Activated effector memory CD4-positive, alpha-beta T cell treated with anti-CD3 and anti-CD28 coated beads, Interleukin-2, amount 50 U/mL, for 16 hours (primary cell): ENCODE data around the gene RANBP9.
A peak's percentile ranks its signal among the peaks of the same experiment; 100 is the strongest.

Source experiments
- DNase-seq: peaks from one replicate; pipeline ENCODE4 v3.0.0-alpha.2; 2020

The RANBP9 gene

DNA sequence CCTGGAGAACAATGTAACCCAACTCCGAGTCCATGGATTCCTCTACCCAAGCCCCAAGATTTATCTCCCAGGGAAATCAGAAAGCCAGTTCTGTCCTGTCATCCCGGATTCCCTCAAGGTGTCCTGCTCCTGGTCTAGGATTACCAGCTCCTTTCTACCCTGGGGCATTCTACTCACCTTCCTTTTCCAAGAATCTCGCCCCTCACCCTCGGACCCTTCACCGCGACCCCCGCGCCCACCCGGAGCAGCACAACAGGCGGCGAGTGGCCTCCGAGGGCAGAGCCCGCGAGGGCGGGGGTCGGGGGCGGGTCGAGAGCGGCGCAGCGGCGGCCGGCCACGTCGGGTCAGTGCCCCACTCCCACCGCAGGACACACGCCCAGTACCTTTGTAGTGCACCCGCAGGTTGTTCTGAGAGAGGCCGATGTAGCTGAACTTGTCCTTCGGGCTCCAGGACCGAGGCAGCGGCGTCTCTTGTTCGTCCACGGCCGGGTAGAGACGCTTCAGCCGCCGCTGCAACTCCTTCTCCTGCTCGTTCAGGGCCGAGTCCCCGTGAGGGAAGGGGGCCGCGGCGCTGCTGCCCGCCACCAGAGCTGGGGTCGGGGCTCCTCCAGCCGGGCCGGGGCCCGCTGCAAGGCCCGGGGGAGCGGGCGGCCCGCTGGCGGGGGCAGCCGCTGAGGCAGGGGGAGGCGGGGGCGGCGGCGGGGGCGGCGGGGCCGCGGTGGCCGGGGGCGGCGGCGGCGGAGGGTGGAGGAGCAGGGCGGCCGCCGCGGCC, 897 bp downstream of the RANBP9 start:
- peak; percentile 80 for DNase-seq

DNA sequence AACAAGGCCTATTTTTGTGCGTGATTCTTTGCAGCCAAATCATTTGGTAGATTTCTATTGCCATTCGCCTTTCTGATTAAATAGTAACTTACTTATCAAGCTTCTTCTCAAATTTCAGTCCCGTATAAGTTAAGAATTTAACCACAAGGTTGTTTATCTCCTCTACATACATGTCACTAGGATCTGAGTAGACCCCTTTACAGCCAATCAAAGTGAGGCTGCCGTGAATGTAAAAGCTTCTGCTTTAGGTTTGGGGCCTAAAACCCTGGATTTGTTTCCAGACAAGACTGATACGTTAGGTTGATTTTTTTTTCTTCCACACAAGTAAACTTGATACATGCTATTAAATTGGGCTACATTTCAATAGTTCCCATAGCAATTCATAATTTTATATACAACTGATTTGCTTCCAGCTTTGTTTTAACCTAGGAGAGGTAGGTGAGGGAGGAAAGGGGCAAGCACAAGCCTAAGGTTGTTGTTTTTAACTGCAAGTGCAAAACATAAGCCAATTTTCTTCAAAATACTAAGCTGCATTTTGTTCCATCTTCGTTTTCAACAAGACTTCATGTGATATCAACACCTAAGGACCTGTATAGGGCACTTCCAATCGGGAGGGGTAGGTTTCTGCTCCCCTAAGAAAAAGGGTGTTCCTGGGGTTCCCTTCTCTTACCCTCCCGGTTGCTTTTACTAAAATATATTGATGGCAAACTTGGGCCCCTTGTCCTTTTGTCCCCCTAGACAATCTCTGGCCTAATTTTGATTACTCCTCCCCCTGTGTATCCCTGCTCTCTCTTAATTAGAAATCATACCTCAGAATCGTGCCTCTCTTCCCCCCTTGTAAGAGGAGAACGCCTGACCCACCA, 1.7 kb downstream of the RANBP9 start:
- DNase-seq = no peak

DNA sequence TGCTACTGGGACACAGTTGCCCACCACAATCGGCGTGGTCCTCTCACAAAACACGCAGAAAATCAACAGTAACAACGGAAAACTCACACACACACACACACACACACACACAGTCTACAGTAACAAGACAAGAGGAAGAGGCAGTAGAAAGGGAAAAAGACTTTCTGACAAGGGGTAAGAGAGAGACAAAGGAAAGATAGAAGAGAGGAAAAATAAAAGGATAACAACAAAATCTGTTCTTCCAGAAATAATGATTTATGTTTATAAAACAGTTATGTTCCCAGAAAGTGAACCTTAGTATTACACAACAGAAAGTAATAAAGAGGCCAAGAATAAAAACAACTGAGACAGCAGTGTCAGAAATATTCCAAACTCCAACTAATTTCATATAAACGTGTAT, 2.9 kb downstream of the RANBP9 start:
- no peak for DNase-seq

DNA sequence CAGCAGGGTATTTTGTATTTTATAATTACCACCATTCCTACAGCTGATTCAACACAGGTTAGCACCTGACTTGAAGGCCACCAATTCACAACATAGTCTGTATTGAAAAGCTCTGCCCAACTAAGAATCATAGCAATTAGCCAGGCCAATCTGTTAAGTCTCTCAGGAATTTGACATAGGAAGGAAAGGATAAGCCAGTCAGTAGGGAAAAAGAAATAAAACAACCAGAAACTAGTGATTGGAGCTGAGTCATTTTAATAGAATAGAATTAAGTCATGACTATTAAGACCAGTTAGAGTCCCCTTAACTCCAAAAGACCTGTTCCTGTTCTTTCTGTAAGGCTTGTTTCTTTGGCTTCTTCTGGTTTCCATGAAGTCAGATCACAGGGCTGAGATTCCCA, 8.1 kb downstream of the RANBP9 start:
- DNase-seq = no peak

DNA sequence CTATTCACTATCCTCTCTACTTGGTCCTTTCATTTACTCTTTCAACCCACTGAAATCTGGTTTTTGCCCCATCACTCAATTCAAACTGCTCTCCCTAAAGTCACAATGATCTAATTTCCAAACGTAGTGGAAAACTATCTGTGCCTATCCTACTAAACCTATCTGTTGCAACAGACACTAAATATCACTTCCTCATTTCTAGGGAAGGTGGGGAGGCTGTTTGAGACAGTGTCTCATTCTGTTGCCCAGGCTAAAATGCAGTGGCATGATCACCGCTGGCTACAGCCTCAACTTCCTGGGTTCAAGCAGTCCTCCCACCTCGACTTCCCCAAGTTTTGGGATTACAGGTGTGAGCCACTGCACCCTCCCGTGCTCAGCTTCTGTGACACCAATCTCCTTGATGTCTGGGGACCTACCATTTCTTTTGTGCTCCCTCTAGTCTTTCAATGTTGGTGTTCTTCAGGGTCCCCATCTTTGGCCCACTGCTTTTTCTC, 8.8 kb downstream of the RANBP9 start:
- no peak for DNase-seq

DNA sequence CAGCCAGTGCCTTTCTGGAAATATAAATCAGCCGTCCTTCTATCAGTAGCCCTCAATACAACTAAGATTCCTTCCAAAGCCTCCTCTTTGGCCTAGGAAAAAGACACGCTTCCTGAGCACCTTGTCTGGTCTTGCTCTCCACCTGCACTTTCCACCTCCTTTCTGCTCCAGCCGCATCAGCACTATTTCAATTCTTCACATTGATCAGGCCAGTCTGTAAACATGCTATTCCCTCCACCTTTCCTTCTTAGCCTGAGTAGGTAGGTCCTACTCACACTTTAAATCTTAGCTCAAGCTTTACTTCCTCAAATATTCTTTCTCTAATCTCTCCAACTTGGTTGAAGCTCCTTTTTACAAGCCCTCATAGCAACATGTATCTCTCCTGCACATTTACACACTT, 11.4 kb downstream of the RANBP9 start:
- no peak for DNase-seq

DNA sequence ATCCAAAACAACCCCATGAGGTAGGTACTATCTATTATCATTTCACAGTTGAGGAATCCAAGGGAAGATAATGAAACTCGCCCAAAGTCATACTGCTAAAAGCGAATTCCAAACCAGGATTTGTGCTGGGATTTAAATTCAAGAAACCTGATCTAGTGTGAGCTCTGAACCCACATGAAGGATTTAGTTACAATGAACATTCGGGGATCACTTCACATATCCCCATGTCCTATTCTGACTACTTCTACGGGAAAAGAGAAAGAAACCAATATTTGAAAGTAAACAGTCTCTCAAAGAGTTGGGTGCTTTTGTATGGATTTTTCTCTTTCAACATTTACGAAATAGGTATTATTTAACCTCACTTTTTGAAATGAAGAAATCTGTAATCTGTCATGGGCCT, 12.9 kb downstream of the RANBP9 start:
- no peak for DNase-seq

DNA sequence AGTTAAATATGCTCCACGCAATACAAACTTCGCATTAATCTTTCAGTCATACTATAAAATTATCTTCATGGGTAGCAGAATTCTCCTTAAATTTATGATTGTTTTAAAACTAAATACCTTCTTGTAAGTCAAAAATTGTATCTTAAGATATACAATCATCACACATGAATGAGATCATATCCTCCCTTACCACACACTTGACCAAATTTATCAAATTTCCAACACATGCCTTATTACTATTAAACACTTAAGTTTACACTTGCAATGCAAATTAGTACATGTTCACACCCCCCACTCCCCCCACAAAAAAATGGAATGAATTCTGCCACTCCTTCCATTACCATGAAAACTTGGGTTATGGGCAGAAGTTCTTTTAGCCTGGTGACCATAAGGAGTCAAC, 13.8 kb downstream of the RANBP9 start:
- DNase-seq = no peak

DNA sequence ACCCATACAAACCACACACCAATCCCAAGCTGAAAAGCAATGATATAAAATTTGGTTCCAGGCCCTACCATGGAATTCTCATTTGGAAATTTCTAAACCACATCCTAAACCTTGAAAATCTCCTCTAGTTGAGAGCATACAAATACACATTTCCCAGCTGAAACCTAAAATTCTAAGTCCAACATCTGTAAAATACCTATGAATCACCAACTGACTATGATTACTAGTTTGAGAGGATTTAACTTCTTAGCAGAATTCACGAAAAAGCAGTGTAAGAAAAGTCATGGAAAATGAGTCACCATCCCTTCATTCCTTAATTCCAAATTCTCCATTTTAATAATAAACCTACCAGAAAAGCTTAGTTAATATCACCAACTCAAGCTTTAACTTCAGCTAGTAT, 15.4 kb downstream of the RANBP9 start:
- no peak for DNase-seq

DNA sequence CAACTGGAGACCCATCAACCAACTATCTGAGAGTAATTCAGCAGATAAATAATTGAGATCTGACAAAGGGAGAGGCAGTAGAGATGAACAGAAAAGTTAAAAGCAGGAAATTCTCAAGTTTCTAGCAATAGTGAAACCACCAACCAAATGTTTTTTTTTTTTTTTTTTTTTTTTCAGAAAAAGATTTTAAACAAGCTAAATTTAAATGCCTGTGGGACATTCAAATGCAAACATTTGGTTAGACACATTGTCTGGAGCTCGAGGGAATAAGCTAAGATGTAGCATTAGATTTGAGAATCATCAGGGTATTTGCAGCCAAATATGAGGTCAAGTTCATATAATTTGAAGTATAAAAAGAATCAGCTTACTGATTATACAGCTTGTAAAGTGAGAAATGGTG, 16.4 kb downstream of the RANBP9 start:
- no peak for DNase-seq

DNA sequence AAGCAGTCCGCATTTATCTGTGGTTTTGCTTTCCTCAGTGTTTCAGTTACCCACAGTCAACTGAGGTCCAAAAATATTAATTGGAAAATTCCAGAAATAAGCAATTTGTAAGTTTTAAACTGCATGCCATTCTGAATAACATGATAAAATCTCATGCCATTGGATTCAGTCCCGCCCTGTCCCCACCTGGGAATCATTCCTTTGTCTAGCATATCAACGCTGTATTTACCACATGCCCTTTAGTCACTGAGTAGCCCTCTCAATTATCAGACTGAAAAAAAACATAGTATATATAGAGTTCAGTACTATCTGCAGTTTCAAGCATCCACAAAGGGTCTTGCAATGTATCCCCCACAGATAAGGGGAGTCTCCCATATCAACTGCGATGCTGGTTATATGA, 17.1 kb downstream of the RANBP9 start:
- DNase-seq = no peak

DNA sequence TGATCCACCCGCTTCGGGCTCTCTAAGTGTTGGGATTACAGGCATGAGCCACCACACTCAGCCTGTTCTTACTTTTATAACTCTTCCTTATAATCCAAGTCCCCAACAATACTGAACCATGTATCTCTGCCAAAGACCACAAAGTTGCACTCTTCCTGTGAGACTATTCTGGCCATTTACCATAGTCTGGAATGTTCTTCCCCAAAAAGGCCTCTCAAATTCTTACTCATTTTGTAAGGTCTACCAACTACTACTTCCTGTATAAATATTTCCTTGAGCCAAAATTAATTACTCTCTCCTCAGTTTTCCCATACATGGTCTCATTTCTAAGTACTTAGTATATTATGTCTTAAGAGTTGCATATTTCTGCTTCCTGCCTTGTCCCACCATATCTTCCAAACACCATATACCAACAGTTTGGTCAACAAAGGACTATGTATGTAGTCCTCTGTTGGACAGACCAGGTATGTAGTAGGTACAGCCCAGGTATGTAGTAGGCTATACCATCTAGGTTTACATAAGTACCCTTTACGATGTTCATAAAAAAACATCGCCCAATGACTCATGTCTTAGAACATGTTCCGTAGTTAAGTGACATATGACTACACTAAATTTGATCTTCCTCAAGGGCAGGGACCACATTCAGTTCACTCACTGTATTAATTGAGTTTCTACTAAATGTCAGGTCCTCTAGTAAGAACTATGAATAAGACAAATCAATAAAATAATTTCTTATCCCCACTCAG, 22.0 kb downstream of the RANBP9 start:
- DNase-seq = no peak

DNA sequence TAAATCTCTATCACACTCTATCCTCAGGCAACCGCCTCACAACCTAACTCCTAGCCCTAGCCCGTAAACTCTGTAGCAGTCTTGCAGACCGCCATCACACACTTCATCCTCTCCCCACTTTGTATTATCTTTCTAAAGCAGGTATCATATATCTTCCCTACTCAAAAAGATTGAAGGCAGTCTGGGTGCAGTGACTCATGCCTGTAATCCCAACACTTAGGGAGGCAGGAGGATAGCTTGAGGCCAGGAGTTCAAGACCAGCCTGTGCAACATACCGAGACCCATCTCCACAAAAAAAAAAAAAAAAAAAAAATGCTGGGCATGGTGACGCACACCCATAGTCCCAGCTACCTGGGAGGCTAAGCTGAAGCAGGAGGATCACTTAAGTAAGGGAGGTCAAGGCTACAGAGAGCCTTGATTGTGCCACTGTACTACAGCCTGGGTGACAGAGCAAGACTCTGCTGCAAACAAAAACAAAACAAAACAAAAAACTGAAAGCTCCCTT, 22.9 kb downstream of the RANBP9 start:
- no peak for DNase-seq

DNA sequence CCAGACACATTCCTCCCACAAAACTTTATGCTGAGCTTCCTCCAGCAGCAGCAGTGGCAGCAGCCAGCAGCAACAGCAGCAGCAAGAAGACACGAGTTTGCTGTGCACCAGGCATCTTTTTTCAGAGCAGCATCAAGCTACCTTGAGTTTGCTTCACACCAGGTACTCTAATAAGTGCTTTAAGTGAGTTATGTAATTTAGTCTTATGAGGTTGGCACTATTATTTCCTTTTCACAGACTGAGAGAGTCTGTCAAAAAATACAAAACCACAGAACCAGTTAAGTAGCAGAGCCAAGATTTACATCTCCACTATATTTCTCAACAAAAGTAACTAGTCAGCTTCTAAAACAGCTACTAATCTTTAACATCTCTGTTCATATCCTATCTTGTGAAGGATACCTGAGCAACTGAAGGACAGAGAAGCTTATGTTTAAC, 23.7 kb downstream of the RANBP9 start:
- DNase-seq = peak; percentile 72

DNA sequence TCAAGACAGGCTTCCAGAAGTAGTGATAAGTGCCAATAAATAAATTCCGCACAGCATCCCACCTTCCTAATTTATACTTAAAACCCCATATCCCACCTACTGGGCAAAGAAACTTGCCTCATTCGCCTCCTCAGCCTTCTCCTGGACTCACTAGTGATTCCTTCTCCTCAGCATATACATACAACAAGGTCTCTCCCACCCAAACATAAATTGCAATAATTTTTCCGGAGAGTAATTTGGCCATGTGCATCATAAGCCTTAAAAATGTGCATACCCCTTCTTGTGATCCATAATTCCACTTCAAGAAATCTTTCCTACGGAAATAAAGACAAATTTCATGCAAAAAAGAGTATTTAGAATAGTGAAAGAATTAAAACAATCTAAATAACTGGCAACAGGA, 26.8 kb downstream of the RANBP9 start:
- DNase-seq = no peak

DNA sequence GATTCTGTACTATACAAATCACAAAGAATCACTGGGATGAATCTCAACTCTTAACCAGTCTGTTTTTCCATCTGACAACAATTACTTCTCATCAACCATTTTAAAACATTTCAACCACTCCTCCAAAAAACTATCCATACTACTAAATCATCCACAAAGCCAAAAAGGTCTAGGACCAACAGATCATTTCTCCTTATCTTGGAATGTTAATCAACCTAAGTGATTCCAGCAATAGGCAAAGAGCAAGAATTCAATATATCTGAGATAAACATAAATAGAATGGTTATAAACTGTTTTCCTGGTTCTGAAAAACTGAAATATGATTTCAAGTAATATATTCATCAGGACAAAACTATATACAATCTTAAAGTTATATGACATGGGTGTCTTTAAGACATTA, 28.6 kb downstream of the RANBP9 start:
- no peak for DNase-seq

DNA sequence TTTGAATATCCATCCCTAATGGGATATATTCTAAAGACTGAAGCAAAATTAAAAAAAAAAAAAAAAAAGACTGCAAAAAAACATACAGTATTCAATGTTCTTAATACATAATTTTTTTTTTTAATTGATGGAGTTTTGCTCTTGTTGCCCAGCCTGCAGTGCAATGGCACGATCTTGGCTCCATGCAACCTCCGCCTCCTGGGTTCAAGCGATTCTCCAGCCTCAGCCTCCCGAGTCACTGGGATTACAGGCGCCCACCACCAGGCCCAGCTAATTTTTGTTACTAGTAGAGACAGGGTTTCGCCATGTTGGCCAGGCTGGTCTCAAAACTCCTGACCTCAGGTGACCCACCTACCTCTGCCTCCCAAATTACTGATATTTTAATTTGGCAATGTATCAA, 29.3 kb downstream of the RANBP9 start:
- DNase-seq = no peak

DNA sequence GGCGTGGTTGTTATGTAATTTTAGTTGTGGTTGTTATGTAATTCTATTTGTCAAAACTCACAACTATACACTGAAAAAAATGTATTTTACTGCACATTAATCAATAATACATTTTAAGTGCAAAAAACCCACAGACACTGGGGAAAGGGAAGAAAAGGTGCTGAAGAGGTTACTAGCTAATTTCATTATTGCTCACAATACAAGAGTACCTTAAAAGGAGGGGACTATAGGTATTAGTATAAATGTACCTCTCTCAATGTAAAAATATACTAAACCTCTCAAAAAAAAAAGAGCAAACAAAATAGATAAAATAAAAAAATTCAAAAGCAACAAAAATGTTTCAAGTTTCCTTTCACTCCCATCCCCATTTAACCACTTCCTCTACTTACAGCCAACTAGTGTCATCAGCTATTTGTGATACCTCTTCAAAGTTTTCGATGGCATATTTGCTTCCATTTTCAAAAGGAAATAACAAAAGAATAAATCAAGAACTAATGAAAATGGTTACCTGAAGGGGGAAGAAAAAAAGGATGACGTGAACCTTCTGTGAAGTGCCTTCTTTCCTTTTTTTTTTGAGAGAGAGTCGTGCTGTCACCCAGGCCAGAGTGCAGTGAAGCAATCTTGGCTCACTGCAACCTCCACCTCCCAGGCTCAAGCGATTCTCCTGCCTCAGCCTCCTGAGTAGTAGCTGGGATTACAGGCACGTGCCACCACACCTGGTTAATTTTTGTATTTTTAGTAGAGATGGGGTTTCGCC, 30.2 kb downstream of the RANBP9 start:
- no peak for DNase-seq

DNA sequence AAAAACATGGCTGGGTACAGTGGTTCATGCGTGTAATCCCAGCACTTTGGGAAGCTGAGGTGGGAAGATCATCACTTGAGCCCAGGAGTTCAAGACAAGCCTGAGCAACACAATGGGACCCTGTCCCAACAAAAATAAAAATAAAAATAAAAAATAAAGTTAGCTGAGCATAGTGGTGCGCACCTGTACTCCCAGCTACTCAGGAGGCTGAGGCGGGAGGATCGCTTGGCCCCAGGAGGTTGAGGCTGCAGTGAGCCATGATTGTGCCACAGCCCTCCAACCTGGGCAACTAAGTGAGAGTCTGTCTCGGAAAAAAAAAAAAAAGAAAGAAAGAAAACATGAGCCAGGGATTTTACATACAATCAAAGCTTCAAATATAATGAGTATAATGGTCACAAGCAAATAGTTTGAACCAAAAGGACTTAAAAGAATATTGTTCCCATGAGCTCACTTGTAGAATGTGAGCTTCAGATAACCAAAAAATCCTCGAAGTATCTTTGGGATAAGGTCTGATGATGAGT, 31.1 kb downstream of the RANBP9 start:
- DNase-seq = no peak

DNA sequence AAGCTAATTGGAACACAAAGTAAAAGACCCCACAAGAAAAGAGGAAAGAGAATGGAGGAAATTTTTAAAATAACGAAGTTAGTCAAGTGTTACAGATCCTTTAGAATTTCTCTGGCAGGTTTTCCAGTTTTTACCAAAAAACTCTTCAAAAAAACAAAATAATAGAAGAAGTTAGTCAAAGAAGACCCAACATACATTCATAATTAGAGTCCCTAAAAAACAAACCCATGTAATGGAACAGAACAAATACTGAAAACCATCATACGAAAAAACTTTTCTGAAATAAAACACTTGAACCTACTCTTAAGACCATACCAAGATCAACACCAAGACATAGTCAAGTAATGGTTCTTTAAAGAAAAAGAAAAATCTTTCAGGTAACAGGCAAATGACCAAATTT, 31.6 kb downstream of the RANBP9 start:
- no peak for DNase-seq

DNA sequence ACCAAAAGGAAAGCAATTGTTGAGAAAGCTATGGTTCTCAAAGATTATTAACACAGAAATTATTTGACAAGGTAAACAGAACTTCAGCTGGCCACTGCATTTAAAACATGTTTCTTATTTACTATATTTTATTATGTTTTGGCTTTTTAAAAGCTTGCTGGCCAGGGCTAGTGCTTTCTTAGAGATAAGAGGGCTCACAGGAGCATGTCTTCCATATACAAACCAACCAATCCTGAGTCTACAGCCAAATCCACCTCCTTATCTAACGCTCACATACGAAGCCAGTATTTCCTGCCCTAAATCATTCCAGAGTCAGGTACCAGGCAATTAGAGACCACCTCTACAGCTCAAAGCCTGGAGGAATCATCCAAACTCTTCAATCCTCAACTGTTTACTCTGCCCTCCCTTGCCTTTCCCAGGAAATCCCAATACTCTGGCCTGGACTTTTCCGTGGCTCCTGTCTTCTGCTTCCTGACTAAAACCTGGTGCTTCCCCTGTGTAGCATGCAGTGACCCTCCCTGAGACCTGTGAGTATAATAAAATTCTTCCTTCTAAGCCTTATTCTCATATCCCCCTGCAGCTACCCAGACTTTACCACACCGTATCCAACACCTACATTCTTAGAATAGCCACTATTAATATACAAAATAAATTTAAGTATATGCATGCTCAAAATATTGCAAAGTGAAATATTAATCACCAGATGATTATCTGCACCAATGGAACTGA, 33.2 kb downstream of the RANBP9 start:
- DNase-seq = no peak

DNA sequence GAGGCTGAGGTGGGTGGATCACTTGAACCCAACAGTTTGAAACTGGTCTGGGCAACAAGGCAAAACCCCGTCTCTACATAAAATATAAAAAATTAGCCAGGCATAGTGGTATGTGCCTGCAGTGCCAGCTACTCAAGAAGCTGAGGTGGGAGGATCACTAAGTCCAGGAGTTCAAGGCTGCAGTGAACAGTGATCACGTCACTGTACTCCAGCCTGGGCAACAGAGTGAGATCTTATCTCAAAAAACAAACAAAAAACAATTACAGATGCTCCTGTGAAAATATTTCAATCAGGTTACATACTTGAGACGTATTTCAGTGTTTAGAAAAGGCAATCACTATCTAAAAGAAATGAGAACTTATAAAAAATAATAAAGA, 33.8 kb downstream of the RANBP9 start:
- DNase-seq = no peak
